Stimulated activated CD4-positive, alpha-beta T cell treated with anti-CD3 and anti-CD28 coated beads, Interleukin-1b, Interleukin-23, amount 100 ng/mL, for 24 hours (primary cell): Measurements from ENCODE around the gene ASS1.

ENCODE experiments used
- DNase-seq, 4 experiments: peaks; one replicate each; pipeline ENCODE4 v3.0.0-alpha.2; 2020; ENCODE audit warnings: low read depth in 4 of 4, low spot score in 1 of 4

Gene ASS1

GRCh38 chr9:130418776-130419175, 26.0 kb upstream of the ASS1 start:
- no peak for DNase-seq

GRCh38 chr9:130419521-130420035, 25.2 kb upstream of the ASS1 start:
- DNase-seq, result no peak

- no peak for DNase-seq
Measured at GRCh38 chr9:130421154-130421801, 23.5 kb upstream of the ASS1 start.

- no peak for DNase-seq
Measured at GRCh38 chr9:130421802-130422276, 22.9 kb upstream of the ASS1 start.

- no peak for DNase-seq
Measured at GRCh38 chr9:130422546-130422945, 22.2 kb upstream of the ASS1 start.

GRCh38 chr9:130423272-130423671, 21.5 kb upstream of the ASS1 start:
- no peak for DNase-seq

- DNase-seq, result no peak
Measured at GRCh38 chr9:130424595-130425454, 19.9 kb upstream of the ASS1 start.

GRCh38 chr9:130425741-130426466, 18.9 kb upstream of the ASS1 start:
- no peak for DNase-seq

- no peak for DNase-seq
Measured at GRCh38 chr9:130426467-130426773, 18.3 kb upstream of the ASS1 start.

GRCh38 chr9:130426883-130427282, 17.9 kb upstream of the ASS1 start:
- no peak for DNase-seq

GRCh38 chr9:130427326-130427725, 17.4 kb upstream of the ASS1 start:
- no peak for DNase-seq

GRCh38 chr9:130428086-130428665, 16.6 kb upstream of the ASS1 start:
- no peak for DNase-seq

GRCh38 chr9:130429381-130429780, 15.4 kb upstream of the ASS1 start:
- no peak for DNase-seq

GRCh38 chr9:130429831-130430230, 14.9 kb upstream of the ASS1 start:
- no peak for DNase-seq

GRCh38 chr9:130430232-130430631, 14.5 kb upstream of the ASS1 start:
- no peak for DNase-seq

GRCh38 chr9:130430734-130431535, 13.8 kb upstream of the ASS1 start:
- DNase-seq, result no peak

GRCh38 chr9:130431536-130432303, 13.0 kb upstream of the ASS1 start:
- no peak for DNase-seq

- no peak for DNase-seq
Measured at GRCh38 chr9:130432362-130432761, 12.4 kb upstream of the ASS1 start.

- no peak for DNase-seq
Measured at GRCh38 chr9:130432796-130433167, 12.0 kb upstream of the ASS1 start.
